Fibroblast of skin of scalp (primary cell): Measurements from ENCODE around the gene RTKN.
"Not testable (repeated sequence)": the region's sequence is repeated elsewhere in the genome, so short reads cannot be mapped to it uniquely, and the experiment has no call there.

Experiments
- DNase-seq: peaks from one replicate; pipeline ENCODE4 v3.0.0-alpha.2; 2013

The RTKN gene

GRCh38 chr2:74436848-74437695 is 4.7 kb downstream of the RTKN start:
- DNase-seq, result peak; percentile 38

DNA sequence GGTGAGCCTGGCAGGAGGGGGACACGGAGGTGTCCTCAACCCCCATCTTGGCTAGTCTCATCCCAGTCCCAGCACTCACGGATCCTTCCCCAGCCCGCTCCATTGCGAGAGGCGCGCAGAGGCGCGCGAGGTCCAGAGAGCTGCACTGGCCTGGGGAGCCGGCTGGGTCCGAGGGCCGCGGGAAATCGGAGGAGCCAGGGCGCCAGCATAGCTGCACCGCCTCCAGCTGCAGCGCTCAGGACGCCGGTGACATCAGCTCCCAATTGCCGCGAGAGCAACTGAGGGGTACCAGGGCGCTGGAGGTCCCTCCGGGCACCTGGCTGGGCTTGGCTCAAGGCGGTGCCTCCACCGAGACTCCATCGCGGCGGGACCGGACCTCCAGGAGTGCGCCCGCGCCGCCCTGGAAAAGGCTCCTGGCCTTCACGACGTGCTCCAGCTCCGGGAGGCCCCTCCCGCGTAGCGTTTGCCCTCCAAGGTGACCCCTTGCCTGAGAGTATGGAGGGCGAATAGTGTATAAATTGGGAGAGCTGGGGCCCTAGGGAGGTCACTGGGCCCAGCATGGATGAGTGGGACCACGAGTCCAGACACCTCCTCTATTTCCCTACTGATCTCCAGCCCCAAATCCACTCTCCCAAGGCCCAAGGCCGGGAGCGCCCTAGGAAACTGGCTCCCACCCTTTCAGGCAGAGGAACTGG is 5.5 kb downstream of the RTKN start:
- DNase-seq, result no peak

DNA sequence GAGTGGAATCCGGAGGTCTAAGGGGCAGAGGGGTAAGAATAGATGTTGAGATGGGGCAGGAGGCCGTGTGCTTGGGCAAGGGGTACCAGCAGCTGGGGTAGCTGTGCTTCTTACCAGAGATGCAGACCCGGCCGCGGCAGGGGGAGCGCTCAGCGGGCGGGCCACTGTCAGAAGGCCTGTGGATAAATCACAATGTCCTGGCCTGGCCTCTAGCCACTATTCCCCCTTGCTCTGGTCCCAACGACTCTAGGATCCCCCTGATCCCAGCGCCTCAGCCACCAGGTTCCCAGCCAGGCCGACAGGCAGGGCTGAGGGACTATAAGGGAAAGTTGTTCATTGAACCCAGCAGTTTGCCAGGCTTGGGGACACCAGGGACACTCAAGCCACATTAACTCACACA is 11.2 kb downstream of the RTKN start:
- no peak for DNase-seq

- no peak for DNase-seq
Observed at GRCh38 chr2:74429487-74430451, 12.0 kb downstream of the RTKN start.

- DNase-seq, result no peak
Observed at GRCh38 chr2:74428675-74429074, 13.1 kb downstream of the RTKN start.

DNA sequence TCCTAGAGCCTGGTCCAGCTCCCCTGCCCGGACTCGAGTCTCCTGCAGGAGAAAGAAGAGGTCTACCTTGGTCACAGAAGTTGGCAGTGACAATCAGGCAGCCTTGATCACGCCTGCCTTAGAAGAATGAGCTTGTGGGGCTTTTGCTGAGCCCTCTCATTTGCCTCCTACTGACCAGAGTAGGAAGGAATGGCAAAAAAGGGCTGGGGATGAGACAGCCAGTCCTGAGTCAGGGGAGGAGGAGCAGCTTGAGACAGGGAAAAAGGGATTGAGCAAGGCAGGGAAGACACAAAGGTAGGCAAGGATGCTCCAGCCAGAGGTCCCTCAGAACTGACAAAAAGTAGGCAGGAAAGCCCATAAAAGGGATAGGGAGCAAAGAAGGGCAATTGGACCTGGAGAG is 14.2 kb downstream of the RTKN start:
- no peak for DNase-seq

DNA sequence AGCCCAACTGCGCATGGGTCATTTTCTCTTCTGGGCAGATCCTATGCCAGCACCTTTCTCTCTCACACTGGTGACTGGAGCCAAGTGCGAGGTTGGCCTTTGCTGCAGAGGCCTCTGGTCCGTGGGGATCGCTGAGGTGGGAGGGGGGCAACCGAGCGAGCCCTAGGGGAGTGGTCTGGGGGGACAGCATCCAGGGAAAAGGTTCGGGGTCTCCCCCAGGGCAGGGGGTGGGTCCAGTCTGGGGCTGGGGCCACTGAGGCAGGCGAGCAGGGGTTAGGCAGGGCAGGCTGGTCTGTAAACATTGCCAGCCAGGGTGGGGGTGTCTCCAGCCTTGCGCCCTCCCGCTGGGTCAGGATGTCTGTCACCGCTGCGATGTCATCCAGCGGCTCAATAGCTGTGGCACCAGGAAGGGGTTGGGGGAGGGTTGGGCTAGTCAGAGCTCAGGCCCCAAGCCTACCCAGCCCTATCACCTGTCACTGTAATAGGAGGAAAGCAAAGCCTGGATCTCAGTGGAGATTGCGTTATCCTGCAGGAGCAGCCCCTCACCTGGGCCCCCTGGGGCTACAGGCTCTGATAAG is 15.5 kb downstream of the RTKN start:
- DNase-seq, result no peak

DNA sequence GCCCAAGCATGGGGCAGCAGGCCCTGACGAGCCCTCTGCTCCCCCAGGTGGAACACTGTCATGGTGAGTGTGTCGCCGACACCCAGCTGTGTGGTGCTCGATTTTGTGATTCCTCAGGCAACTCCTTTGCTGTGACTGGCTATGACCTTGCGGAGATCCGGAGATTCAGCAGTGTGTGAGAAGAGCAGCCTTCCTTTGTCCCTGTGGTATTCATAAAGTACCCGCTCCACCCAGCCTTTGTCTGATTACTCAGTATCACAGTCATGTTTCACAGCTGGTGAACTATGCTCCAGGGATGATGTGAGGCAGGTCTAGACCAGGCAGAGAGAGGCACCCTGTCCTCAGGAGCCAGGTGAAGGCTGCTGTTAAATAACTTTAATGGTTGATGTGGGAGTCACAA is 16.2 kb downstream of the RTKN start:
- DNase-seq, result no peak

DNA sequence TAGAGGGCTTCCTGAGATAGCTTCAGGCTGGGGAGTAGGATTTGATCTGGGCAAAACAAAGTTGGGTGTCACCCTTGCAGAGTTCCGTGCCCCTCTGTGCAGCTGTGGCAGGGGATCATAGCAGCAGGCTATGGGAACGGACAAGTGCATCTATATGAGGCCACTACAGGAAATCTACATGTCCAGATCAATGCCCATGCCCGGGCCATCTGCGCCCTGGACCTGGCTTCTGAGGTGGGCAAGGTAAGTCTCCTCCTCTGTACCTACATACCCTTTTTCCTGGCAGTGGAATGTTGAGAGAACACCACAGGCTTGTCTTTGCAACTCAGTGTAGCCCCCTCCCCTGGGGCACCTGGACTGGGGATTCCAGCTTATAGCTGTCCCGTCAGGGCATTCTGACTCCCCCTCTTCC is 16.7 kb downstream of the RTKN start:
- DNase-seq, result no peak

DNA sequence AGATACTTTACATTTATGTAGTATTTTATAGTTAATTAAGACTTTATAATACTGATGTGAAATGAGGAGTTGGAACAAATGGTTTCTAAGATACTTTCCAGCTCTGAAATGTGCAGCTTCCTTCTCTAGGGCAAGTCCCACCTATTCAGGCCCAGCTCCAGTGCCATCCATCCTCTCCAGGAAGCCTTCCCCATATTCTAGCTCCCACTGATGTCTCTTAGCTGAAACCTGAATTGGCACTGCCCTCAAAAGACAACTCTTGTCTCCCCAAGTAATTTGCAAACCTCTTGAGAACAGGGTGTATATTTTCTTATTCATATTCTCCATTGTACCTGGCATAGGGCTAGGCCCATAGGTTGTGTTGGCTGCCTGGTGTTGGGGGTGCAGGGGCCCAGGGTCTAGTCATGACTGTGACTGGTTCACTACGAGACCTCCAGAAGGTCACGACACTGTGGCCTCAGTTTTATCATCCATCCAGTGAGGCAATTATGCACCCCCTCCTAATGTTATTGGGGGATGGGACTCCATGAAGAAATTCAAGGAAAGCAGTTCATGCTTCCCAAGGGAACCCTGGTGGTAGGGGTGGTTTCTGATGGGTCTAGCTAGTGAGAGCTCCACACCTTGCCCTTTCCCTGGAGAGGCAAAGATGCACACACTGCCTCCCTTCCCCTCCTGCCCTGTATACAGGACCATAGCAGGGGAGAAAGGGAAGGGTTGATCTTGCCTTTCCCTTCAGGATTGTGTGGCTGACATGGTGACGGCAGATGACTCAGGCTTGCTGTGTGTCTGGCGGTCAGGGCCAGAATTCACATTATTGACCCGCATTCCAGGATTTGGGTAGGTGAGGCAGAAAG is 17.4 kb downstream of the RTKN start:
- no peak for DNase-seq

DNA sequence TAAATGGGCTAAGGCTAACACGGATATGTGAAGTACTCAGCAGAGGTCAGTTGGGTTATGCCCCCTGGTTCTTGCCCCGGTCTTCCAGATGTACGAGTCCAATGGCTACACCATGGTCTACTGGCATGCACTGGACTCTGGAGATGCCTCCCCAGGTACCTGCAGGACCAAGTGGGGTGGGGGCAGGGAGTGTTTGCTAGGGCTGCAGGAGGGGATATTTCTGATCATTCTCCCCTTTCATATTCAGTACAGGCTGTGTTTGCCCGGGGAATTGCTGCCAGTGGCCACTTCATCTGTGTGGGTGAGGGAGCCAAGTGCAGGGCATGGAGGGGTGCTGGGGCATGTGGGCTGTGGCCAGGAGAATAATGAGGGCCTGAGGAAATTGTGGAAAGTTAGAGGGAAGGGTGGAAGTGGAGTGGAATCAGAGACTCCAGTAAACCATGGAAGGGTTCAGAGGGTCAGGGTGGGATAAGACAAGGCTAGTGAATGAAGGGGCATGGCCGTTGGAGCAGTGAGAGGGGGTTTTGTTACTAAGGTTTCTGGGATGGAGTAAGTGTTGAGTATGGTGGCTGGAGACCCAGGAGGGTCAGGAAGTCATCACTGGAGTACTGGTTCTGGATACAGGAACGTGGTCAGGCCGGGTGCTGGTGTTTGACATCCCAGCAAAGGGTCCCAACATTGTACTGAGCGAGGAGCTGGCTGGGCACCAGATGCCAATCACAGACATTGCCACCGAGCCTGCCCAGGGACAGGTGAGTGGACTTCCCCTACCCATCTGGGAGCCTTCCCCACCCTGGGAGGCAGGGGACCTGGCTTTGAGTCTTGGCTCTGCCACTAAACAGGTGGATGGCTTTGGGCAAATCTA is 18.3 kb downstream of the RTKN start:
- DNase-seq, result no peak

DNA sequence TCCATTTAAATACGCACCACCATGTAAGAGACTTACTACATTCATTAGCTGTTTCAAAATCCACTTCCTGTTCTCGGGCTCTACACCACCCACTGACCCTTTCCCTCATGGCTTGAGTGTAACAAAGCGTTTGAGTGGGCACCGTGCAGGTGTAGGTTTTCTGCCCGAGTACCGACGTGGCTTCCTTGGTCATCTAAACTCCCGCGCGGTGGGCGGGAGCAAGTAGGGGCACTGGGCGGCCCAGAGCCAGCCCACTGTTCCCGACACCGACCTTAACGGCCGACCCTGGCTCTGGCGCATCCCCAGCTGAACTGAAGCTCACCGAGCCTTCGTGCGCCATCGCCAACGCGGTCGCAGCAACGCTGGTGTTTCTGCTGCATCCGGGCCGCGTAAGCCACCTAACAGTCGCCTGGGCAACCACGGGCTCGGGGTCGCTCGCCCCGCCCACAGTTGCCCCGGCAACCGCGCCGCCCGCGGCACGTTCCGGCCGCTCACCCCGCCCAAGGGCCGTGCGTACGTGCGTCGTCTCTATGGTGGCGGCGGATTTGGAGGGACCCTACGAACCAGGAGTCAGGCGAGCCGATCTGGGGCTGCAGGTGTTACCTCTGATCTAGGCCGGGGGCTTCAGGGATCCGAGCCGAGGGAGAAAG is 20.4 kb downstream of the RTKN start, which contains the start of the genes C2orf81 and WDR54:
C2orf81 (minus strand) TSS at position 399 of the 650 bp plus-strand sequence; CDS start at position 340, 59 bp downstream.
WDR54 (plus strand) TSS at position 510 of the 650 bp plus-strand sequence. CDS start 424 bp downstream, outside the sequence.
- DNase-seq, result peak; percentile 87

GRCh38 chr2:74420443-74421103 is 21.2 kb downstream of the RTKN start:
- DNase-seq, result not testable (repeated sequence)

DNA sequence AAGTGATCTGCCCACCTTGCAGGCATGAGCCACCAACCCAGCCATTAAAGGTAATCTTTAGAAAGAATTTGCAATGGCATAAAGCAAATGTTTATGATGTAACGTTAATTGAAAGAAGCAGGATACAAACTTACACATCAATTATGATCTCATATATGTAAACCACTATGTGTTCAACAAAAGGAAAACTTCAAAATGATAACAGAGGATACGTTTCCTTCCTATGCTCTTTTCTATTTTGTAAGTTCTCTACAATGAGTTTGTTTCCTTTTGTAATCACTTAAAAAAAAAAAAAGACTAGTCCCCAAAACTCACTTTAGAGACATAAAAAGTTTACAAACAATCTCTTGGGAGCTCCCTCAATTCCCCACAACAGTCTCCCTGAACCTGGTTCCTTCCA is 21.7 kb downstream of the RTKN start:
- DNase-seq, result no peak

- no peak for DNase-seq
Observed at GRCh38 chr2:74419345-74419744, 22.4 kb downstream of the RTKN start.

- DNase-seq, result no peak
Observed at GRCh38 chr2:74418312-74418711, 23.4 kb downstream of the RTKN start.

DNA sequence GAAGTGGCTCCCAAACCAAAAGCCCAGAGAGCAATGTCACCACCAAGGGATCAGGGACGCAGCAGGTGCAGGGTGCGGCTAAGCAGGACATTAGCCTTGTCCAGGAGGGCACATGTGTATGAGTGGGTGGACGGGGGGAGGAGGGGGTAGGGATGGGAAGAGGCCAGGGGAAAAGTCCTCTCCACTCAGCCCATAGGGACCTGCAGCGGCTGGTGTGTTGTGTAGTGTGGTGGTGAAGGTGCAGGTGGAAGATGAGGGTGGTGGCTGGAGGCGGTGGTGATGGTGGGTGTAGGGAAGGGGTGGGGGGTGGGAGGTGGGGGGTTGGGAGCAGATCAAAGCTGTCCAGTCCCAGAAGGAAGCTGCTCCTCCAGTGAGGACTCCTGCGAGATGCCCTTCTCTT is 24.0 kb downstream of the RTKN start:
- DNase-seq, result no peak

GRCh38 chr2:74417197-74417596 is 24.5 kb downstream of the RTKN start:
- DNase-seq, result no peak

GRCh38 chr2:74416778-74417177 is 25.0 kb downstream of the RTKN start:
- DNase-seq, result no peak
